ENCODE data around the gene TMEM59. TPM values are rescaled to one million over a fixed set of nuclear protein-coding genes. Genes with fewer than 3 reads are reported as not detected.
"Not testable (repeated sequence)": the region's sequence is repeated elsewhere in the genome, so short reads cannot be mapped to it uniquely, and the experiment has no call there.

TMEM59 gene
- total RNA-seq: 283 TPM

GRCh38 chr1:54052934-54053744, at the start of gene TMEM59, which contains the start of gene TCEANC2:
Gene TMEM59, minus strand, starts transcription at chr1:54053204. Its CDS starts 16 bp downstream, at chr1:54053188.
Gene TCEANC2, plus strand, starts transcription at chr1:54053608. Its CDS starts 815 bp downstream, at chr1:54054423.
- DNase-seq (ENCODE audit: low spot score) (peak; percentile 97), ATAC-seq (peak; percentile 98)
- intact Hi-C loops (cut with DNase I): no loop called here

- no peak for ATAC-seq
- no peak for DNase-seq (ENCODE audit: low spot score)
- intact Hi-C loops (cut with DNase I): no loop called here
These were observed 47.5 kb upstream of the TMEM59 start for GRCh38 chr1:54100500-54100899.

DNA sequence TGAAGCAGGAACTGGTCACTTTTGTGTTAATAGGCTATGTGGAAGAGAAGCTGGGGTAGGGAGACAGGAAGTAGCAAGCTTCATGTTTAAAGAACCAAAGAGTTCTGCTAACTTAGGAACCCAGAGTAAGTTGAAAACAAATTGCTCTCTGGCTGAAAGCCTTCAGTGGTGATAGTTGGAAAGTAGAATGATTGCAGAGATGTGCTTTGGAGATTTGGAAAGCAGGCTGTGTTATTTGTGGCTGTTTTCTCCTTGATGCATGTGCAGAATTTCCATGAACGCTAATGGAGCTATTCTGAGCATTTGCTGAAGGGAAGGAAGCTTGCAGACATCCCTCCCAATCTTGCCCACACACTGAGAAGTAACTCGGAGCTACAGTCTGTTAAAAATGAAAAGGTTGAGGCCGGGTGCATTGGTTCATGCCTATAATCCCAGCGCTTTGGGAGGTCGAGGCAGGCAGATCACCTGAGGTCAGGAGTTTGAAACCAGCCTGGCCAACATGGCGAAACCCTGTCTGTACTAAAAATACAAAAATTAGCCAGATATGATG, 46.1 kb upstream of the TMEM59 start:
- DNase-seq (ENCODE audit: low spot score) (no peak), ATAC-seq (no peak)
- intact Hi-C loops (cut with DNase I): no loop called here

DNA sequence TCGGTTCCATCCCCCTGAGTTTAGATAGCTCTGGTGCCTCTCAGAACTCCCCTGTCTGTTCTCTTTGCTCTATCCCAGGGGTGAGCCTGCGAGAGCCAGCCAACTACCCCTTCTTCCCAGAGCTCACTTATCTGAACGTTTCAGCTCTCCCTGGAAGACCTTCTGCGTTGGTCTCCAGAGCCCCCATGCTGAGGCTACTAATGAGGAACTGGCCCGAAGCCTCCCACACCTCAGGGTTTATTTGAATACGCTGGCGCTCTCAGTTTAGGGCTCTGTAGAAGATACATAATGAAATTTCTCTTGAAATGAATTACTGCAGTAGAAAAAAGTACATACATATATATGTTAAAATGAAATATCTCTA, 43.9 kb upstream of the TMEM59 start:
- intact Hi-C loops (cut with DNase I): no loop called here
- ATAC-seq: no peak

GRCh38 chr1:54096227-54096876, 43.3 kb upstream of the TMEM59 start:
- ATAC-seq (no peak), DNase-seq (ENCODE audit: low spot score) (no peak)
- intact Hi-C loops (cut with DNase I): no loop called here

More for the DNA sequence above, 43.9 kb upstream of the TMEM59 start:
- no peak for DNase-seq (ENCODE audit: low spot score)

- peak; percentile 45 for ATAC-seq
- no peak for DNase-seq (ENCODE audit: low spot score)
- intact Hi-C loops (cut with DNase I): no loop called here
These were observed 42.7 kb upstream of the TMEM59 start for GRCh38 chr1:54095546-54096226.

GRCh38 chr1:54094730-54095105, 41.7 kb upstream of the TMEM59 start:
- ATAC-seq; DNase-seq (ENCODE audit: low spot score); intact Hi-C loops (cut with DNase I): not testable (repeated sequence)

DNA sequence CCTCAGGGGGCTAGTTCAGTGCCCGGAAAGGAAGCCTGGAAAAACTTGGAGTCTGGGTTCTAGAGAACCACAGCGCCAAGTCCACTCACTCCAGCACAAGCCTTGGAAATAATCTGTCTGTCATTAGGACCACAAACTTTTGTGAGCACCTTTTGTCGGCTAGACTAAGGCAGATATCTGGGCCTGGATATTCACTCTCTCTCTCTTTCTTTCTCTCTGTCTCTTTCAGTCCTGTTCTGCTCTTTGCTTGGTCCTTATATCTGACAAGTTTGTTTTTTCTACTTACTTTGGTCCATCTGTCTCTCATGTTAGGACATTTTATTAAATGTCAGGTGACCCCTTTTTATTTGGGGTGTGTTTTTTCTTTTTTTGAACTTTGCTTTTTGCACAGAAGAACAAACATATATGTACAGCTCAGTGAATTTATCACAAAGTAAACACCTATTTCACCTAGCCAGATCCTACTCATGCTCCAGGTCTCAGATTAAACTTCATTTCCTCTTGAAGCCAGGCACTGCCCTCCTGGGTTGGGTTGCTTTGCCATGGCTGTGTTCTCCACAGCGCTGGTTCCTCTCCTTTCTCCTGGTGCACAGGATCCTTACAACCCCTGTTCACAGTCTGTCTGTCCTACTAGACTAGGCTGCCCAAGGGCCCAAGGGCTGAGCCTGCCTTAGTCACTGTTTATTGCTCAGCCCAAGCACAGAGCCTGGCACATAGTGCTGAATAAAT, 41.2 kb upstream of the TMEM59 start:
- DNase-seq (ENCODE audit: low spot score): no peak

GRCh38 chr1:54091666-54092065, 38.7 kb upstream of the TMEM59 start:
- intact Hi-C loops (cut with DNase I): no loop called here
- DNase-seq (ENCODE audit: low spot score): no peak
- ATAC-seq: no peak

More for the DNA sequence above, 41.2 kb upstream of the TMEM59 start:
- intact Hi-C loops (cut with DNase I): no loop called here
- no peak for ATAC-seq

DNA sequence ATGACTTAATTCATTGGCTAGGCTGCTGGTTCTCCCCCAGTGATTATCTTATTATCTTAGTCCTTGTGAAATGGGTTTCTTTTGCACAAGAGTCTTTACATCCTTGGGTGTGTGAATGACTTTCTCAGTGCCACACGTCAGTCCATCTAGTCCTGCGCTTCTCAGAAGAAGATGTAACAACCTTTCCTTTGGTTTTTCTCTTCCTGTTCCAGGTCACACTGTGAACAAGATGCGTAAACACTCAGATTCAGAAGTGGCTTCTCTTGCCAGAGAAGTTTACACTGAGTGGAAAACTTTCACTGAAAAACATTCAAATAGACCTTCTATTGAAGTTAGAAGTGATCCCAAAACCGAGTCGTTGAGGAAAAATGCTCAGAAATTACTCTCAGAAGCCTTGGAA, 35.4 kb upstream of the TMEM59 start:
- intact Hi-C loops (cut with DNase I): no loop called here
- DNase-seq (ENCODE audit: low spot score) (no peak), ATAC-seq (no peak)

DNA sequence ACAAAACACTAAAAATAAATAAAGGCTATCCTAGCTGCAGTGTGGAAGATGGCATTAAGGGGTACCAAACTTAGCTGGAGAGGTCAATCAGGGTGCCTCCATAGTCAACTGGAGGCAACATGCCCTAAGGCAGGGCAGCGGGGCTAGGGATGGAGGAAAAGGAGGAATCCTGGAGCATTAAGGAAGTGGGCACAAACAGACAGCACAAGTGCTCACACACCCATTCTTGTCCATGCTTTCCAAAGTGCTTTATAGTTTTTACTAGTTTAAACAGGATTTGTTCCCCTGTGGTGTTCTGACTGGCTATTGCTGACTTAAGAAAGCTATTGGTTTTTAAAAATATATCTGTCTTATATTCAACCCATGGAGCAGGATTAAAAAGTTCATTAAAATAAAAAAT, 33.8 kb upstream of the TMEM59 start:
- intact Hi-C loops (cut with DNase I): no loop called here
- DNase-seq (ENCODE audit: low spot score) (no peak), ATAC-seq (no peak)

- intact Hi-C loops (cut with DNase I): no loop called here
- ATAC-seq (no peak), DNase-seq (ENCODE audit: low spot score) (no peak)
These were observed 31.8 kb upstream of the TMEM59 start for GRCh38 chr1:54084794-54085193.

GRCh38 chr1:54081306-54082270, 28.6 kb upstream of the TMEM59 start:
- ATAC-seq (peak; percentile 62), DNase-seq (ENCODE audit: low spot score) (peak; percentile 63)
- intact Hi-C loops (cut with DNase I): no loop called here

DNA sequence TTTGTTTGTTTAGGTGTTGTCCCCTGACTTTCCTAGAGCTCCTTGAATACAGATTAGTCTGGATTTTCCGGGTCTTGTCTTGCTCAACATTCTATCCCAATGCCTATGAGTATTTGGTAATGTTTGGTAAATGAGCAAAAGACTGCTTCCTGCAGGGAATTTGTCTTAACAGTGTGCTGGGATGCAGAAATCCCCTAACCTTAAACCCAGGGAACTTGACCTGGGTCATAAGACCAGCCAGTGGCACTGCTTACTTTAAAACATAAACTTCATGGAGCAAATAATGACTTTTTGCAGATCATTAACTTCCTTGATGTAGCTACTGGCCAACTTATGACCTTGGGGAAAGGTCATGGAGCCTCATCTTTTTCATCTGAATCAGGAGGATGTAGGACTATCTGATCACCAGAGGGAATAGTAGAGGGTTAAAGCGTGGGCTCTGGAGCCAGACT, 27.6 kb upstream of the TMEM59 start:
- intact Hi-C loops (cut with DNase I): no loop called here
- ATAC-seq (no peak), DNase-seq (ENCODE audit: low spot score) (no peak)

GRCh38 chr1:54077359-54077758, 24.4 kb upstream of the TMEM59 start:
- no peak for DNase-seq (ENCODE audit: low spot score)
- intact Hi-C loops (cut with DNase I): no loop called here
- no peak for ATAC-seq

DNA sequence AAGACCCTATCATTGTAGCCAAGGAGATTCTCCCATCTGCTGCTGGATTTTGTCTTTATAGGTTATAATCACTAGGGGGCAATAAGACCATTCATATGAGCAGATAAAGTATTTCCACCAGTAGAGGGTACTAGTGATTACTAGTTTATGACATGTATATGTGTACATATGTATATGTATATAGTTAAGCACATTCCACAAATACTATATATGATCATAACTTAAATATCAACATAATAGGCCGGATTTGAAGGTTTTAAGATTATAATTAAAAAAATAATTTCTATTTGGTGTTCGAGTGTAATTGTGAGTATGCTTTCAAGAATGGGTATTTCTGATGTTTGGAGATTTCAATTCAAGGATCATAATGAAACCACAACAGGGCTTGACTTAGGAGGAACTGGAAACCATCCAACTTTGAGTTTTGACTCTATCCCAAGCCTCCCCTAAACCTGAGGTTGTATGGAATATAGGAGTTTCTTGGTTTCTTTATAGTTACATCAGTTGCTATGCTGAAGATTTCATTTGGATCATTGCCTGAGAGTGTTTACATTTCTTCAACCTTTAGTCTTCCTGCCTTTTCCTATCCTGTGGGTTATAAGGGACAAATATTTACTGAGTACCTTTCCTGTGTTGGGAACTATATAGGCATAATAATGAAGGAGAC, 17.3 kb upstream of the TMEM59 start:
- DNase-seq (ENCODE audit: low spot score): no peak
- peak; percentile 71 for ATAC-seq
- intact Hi-C loops (cut with DNase I): no loop called here

DNA sequence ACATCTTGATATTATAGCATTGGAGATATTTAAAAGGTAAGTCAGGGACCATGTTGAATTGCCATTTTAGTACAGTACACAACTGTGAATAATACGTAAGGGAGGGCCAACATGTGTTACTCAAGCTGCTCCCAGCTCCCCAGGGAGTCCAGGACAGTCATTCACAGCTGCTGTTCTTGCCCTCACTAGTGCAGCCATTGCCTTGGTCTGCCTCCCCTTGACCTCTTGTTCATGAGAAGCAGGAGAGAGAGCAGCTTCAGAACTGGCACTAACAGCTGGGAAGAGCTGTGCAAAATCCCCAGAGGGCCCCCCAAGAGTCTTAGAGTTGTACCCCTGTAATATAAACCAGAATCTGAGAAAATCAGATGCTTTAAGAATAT, 16.8 kb upstream of the TMEM59 start:
- ATAC-seq (peak; percentile 24), DNase-seq (ENCODE audit: low spot score) (no peak)
- intact Hi-C loops (cut with DNase I): no loop called here
